ENCODE measurements around the gene COX19.

Gene COX19, protein sequence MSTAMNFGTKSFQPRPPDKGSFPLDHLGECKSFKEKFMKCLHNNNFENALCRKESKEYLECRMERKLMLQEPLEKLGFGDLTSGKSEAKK

DNA sequence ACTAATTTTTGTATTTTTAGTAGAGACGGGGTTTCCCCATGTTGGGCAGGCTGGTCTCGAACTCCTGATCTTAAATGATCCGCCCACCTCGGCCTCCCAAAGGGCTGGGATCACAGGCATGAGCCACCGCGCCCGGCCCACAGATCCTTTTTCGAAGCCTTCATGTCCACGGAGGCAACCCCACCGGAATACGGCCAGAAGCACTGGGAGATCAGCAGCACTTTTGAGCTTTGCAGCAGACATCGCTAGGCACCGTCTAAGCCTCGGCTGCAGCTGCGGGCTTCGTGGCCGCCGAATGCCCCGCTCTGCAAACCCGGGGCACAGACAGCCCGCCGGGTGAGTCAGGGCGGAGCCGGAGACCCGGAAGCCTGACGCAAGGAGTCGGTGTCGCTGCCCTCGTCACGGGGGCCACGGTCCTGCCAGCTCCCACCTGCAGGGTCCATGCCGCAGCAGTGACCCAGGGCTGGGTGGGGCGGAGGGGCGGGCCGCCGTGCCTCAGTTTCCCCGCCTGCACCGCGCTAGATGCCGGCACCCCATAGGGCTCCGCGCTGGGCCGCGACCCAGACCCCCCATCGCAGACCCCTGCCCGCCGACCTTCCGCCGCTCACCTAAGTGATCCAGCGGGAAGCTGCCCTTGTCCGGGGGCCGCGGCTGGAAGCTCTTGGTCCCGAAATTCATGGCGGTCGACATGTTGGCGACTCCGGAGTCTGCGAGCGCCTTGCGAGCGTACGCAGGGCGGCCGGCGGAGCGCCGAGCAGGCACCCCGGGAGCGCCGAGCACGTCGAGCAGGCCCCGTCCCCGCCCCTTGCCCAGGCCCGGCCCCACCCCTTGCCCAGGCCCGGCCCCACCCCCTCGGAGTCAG, at the start of gene COX19:
TSS of gene COX19 (minus strand) at position 730 of the 862 bp plus-strand sequence. CDS start at position 690, 40 bp downstream.
- DNase-seq: peak; percentile 93

DNA sequence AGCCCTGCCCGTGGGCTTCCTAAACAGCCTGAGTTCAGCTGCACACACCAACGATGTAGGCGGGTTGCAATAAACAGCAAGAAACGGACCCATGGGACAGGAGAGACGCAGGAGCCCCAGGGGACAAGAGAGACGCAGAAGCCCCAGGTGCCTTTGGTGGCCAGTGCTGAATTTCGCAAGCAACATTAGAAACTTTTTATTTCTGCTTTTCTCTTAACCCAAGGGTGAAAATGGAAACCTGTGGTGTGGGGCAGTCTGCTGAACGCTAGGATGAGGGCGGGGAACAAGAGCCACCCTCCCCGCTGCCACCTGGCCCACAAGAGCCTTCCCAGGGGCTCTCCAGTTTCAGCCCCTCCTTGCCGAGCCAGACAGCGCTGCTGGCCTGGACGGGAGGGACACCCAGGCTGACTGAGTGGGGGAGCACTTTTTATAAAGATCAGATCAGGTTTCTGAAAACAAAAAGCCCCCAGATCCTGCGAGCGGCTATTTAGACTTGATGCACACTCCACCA, 49.0 kb upstream of the COX19 start:
- DNase-seq: no peak

DNA sequence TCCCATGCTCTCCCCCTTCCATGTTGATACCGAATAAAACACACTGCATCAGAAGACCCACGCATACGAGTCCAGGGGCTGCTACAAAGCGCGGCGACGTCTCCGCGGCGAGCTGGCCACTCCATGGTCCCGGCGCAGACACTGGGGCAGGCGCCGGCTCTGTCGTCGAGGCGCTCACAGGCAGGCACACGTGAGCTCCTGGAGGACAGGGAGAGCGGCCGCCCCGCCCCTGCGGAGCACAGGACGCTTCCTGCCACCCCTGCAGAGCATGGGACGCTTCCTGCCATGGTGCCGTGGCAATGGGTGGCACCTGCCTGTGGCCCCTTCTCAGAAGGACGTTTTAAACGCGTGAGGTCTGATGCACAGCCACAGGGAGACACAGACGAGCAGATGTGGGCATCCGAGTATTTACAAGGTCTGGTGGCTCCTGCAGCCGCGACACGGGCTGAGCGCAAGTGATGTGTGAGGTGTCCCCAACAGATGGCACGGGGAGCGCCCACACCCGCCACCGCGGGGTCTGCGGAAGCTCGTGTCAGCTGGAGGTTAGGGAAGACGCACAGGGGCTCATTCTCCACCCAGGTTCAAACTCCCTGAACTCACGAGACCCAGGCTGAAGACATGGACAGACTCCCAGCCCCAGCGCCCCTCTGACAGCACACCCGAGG, 47.6 kb upstream of the COX19 start:
- DNase-seq: no peak

DNA sequence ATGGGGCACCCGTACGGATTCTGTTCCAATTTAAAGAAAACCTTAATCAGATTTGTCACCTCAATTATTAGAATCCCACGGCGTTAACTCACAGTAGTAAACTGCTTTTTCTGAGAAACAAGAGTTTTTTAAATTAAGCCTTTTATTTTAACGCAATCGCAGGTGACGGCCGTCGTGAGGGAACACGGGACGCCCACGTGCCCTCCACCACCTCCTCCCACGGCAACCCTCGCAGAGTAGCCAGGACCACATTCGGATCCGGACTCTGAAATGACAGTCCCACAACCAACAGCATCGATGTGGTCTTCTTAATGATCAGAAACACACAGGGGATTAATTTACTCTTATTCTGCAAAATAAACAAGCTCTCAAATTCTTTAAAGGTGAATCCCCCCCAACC, 47.0 kb upstream of the COX19 start:
- no peak for DNase-seq

DNA sequence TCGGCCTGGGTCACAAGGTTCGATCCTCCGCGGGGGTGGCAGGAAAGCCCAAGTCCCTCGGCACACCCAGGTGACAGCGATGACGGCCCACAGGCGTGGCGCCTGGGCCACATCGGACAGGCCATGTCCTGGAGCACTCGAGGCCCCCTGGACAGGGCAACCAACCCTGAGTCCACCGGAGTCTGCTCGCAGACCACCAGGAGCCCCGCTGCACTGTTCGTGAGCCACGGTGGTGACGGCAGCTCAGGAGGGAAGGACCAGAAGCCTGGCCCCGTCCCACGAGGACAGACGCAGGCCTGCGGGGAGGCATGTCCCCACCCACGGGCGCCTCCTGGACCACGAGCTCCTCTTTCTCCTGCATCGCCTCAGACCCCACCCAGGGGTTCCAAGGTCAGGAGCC, 46.6 kb upstream of the COX19 start:
- no peak for DNase-seq

DNA sequence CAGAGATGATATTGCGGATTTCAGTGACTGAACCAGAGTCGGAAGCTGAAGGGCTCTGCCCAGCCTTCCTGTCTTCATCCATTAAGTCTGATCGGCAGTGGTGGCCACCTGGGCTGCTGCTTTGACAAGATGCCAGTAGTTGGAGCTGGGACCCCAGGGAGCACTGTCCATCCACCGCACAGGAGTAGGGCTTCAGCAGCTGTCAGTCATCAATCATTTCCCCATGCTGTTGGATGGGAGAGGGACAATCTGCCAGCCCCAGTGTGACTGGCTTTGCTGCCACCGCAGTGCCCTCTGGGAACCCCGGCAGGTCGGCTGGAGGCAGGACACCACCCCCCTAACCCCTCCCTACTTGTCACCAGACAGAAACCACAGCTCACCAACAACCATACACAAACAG, 46.0 kb upstream of the COX19 start:
- DNase-seq: no peak

DNA sequence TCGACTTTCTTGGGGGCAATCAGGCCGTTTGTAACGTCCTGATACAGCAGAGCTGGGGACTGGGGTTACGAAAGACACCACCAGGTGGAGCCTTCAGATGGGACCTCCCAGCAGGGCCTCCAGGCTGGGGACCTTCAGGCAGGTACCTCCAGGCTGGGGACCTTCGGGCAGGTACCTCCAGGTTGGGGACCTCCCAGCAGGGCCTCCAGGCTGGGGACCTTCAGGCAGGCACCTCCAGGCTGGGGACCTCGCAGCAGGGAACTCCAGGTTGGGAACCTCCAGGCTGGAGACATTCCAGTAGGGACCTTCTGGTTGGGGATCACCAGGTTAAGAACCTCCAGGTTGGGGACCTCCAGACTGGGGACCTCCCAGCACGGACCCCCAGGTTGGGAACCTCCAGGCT, 45.5 kb upstream of the COX19 start:
- DNase-seq: no peak

DNA sequence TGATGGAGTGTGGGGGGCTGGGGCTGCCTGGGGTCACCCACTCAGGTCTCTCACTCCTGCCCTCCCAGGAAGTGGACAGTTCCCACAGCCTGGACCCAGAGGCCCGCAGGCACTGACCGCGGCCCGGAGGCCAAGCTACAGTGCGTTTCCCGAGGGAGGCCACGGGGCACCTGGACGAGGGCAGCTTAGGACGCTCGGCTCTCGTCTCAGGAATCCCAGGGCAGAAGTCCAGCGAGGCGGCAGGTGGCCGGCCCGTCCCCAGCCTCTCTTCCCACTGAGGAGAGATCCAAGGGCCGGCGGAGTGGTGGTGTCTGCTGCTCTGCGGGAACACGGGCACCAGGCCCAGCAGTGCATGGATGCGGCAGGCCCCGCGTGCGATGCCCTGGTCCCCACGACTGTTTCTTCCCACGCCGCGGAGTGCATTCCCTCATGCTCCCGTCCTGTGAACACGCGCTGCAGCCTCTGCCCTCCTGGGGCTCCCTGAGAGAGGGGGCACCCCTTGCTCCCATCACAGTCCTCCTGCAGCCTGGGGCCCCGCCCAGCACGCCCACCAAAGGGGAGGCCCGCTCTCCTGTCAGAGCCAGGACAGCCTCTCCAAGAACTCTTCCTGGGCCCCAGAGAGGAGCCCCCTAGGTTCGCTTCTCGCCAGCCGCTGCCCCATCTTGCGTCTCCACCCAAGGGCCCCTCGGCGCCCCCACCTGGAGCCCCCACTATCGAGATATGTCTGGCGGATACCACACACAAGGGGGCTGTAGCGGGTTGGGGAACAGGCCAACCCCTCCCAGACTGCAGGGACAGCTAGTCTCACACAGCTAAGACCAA, 44.7 kb upstream of the COX19 start:
- no peak for DNase-seq

DNA sequence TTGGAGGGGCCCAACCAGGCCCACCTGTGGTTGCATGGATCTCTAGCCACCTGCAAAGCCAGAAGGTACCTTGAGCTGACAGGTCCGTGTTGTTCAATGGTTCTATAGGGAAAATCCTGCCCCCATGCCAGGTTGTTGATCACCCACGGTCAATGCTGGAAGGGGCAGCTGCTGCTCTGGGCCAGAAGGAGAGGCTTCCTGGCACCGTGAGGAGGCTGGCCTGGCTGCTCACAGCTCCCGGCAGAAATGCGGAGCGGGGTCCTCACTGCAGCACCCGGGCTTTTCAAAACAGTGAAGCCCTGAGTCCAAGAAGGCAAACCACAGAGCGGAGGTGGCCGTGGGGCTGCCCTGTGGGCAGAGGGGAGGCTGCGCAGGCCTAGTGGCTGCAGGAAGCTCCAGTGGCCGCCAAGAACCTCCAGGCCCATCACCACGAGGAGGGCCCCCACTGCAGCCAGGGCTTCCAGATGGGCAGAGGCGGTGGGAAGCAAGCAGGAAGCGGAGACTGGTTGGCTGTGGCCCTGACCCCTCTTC, 44.0 kb upstream of the COX19 start:
- no peak for DNase-seq

DNA sequence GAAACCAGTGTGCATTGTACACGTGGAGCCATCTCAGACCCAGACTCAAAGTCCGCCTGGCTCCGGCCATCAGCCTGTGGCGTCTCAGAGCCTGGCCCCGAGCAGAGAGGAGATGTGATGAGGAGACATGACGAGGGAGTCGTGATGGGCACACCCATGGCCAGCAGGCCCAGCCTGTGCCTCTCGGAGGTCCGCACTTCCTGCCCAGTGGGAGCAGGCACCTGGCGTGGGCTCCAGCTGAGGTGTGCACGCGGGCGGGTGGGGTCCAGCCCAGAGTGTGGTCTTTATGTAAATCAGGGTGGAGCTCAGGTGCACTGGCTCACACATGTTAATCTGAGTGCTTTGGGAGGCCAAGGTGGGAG, 43.0 kb upstream of the COX19 start:
- no peak for DNase-seq

DNA sequence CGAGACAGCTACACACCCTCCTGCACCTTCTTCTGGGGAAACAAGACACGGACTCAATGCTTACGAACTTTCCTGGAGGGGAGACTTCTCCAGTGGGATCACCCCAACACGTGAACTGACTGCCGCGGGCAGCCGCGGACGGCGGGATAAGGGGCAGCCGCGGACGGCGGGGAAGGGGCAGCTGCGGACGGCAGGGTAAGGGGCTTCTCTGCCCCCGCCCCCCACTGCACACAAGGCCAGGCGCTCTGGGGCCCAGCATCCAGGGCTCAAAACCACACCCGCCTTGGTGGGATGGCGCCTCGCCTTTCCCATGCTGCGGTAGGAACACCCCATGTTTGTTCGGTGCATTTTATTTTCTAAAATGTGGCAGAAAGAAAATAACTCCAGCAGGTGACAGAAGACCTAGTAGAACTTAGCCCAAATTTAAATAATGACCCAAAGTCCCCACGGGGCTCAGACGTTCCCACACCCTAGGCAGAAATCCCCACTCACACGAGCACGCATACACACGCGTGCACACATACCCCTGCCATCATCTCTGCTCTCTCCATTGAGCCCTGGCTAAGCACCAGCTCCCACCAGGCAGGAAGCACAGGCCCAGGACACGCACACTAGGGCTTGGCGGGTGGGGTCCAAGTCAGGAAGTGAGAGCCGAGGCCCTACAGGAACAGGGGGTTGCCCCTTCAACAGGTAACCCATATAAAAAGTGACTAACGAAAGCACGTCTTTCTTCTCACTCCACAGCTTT, 42.4 kb upstream of the COX19 start:
- DNase-seq: no peak

DNA sequence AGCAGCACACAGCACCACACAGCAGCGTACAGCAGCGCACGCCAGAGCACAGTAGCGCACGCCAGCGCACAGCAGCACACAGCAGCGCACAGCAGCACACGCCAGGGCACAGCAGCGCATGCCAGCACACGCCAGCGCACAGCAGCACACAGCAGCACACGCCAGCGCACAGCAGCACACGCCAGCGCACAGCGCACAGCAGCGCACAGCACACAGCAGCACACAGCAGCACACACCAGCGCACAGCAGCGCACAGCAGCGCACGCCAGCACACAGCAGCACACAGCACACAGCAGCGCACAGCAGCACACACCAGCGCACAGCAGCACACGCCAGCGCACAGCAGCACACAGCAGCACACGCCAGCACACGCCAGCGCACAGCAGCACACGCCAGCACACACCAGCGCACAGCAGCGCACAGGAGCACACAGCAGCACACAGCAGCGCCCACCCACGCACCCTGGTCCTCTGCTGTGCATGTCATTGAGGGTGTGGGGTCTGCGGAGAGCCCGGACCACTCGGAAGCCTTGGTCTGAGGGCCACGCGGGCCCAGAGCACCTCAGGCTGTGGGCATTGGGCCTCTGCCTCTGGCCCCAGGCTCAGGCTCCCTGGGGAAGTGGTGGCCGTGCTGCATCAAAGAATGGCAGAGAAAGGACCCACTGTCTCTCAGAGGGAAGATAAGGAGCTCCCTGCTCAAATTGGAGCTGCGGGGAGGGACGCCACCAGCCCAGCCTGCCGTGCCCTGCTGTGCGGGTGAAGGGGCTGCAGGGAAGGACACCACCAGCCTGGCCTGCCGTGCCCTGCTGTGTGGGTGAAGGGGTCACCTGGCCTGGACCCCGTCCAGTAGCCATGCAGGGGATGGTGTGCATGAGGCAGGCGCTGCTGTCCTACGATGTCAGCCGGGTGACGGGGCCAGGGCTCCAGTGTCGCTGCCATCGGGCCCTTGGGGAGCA, 41.5 kb upstream of the COX19 start:
- DNase-seq: no peak

DNA sequence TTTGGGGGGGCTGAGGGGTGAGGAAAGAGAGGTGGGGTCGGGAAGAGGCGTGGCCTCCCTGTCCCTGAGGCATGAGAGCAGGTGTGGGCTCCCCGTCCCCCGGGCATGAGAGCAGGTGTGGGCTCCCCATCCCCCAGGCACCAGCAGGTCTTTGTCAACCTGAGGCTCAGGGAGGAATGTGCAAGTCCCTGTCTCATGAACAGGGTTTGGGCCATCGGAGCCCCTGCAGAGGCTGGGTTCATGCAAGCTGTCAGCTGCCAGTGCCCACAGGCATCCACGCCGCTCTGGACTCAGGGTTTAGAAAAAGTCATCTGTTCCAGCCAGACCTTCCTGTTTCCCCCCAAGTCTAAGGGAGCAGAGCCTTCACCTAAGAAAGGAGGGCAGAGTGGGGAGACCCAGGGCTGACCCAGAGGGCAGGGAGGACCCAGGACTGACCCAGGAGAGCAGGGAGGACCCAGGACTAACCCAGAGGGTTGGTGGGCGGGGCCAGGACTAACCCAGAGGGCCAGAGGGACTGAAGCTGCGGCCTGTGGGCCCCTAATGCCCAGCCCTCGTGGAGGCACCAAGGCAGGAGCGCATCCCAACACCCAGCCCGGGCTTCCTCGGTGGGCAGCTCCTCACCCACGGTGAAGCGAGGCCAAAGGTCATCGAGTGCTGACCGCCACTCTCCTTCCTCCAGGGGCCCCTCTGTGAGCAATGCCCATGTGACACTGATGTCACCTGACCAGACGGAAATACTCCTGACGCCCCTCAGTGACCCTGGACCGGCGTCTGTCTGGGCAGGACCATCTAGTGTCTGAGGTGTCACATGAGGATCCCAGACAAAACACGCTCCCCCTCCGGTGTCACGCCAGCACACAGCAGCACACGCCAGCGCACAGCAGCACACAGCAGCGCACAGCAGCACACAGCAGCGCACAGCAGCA, 40.1 kb upstream of the COX19 start:
- no peak for DNase-seq

DNA sequence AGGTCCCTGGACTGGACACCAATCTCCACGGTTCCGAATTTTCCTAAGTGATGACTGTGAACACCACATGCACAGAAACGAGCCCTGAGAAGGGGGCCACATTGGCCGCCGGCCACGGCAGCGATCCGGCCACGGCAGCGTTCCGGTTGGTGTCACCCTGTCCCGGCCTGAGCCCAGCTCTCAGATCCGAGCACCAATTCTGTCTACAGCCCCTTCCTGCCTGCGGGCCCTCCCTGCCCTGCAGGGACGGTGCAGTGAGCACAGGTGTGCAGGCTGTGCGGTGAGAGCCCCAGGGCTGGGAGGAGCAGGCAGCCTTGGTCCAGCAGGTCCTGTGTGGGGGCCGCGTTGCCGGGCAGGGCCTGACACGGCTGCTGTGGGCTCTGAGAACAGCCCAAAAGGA, 39.3 kb upstream of the COX19 start:
- DNase-seq: no peak

DNA sequence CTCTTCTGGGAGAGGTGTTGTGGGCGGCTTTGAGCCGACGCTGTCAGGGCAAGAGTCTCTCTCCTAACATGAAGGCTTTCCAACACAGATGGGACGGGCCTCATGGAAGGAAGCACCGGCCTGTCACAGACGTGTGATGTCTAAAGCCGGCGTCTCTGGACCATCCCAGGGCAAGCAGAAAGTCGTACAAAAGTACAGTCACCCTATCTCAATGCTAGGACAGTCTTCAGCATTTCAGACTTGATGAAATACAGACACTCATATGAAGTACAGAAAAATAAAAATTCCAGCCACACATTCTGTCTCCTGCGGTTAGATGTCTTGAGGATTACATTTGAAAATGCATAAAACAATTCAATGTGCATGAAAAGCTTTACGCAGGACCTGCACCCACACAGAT, 38.2 kb upstream of the COX19 start:
- no peak for DNase-seq

DNA sequence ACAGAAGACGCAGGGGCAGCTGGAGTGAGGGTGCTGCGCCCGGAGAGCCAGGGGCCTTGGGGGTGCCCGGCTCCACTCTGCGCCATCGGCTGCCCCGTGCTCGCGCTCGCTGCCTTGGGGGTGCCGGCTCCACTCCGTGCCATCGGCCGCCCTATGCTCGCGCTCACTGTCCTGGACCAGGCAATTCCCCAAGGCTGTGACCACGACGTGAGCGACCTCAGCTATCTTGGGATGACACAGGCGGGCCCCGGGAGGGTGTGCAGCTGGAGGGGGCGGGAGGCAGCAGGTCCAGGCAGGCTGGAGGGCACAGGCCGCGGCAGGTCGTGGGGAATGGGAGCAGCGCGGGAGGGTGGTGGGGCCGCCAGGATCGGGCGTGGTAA, 37.4 kb upstream of the COX19 start:
- DNase-seq: no peak

DNA sequence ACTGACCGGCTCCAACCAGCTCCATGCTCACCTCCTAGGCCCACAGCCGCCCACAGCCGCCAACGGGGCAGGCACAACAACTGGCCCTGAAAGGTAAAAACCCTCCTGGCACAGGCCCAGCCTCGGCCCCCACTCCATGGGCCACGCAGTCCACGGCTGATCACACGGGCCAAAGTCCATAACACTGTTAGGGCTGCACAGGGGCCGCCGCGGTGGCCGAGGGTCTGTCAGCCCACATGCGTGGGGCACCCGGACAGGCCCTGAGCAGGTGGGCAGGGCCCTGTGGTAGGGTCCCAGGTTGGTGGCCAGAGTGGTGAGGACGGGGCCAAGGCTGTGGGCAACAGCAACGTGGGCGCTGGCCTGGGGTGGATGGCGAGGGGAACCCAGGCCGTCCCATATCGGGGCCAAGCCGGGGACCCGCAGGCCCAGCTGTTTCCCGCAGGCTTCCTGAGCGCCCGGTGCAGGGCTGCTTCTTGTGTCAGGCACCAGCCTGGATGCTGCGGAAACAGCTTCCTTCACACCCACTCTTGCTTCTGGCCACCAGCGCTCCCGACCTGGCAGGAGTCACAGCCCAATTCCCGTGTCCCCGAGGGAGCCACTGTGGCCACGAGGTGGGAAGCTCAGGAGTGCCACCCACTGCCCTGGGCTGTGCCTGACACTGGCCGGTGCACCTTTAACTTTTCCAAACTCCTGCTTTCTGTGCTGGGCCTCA, 36.8 kb upstream of the COX19 start:
- DNase-seq: no peak

DNA sequence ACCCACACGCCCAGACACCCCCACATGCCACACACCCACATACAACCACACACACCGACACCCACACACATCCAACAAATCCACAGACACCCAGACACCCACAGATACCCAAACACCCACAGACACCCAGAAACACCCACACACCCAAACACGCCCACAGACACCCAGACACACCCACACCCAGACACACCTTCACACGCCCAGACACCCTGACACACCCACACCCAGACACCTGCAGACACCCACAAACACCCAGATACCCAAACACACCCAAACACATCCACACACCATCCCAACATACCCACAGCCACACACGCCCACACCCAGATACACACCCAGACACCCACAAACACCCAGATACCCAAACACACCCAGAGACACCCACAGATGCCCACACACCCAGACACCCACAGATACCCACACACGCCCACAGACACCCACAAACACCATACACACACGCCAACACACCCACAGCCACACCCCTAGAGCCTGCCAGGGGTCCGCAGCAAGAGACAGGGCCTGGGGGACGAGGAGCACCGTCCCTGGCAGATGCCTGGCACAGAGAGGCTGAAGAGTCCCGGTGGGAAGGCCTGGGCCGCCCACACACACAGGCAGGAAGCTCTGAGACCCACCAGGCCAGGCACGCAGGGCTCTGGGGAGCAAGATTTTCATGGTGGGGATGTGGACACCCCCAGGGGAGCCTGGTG, 36.1 kb upstream of the COX19 start:
- no peak for DNase-seq

DNA sequence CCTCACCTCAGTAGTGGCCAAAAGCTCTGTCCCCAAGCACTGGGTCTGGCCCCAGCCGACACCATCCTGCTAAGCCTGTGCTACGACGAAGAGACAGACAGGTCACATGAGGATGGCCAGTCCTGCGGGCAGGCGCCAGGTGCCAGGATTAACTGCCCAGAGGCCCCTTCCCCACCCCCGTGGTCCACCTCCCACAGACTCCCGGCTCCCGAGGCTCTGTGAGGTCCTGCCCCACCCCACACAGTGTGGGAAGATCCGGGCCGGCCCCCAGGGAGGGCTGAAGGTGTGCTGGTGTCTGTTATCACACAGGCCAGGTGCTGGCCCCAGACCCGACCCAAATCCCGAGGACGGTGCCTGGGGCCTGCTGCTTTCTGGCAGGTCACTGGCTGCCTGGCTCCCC, 34.9 kb upstream of the COX19 start:
- no peak for DNase-seq

All from activated CD4-positive, alpha-beta T cell treated with anti-CD3 and anti-CD28 coated beads for 48 hours (primary cell).